Measurements from ENCODE around the gene MRPL39. TPM values are rescaled to one million over a fixed set of nuclear protein-coding genes. Genes with fewer than 3 reads are reported as not detected.

MRPL39 gene
- total RNA-seq, 4 donors from 2014 or later: 16.1 to 23.0 (median 19.9) TPM

DNA sequence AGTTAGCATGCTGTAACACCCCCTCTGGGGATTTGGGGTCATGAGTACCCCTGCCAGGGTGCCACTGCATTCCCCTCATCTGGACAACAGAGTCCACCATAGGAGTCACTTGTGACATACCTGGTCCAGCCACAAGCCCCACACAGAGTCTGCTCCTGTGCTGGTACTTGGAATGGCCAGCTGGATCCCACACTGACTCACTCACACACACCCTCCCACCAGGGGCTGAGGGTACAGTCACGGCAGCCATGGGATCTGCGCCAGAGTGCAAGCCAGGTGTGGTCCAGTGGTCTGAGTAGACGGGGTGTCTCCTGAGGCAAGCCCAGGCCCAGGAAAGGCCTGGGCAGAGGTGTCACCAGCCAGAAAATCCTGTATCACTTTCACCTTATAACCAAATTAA lies 67.7 kb downstream of the MRPL39 start:
- H3K4me3 ChIP-seq (replicated peaks in 1 of 3): no peak overlapping the region
- H3K36me3 ChIP-seq: no peaks in the 10 kb centered on the region
- H3K27me3 ChIP-seq: no peaks in the 10 kb centered on the region
- 81 to 83% methylated on average over 3 of the region's 3 CpGs for WGBS, 2 donors
- TF ChIP-seq, protein P1, sequence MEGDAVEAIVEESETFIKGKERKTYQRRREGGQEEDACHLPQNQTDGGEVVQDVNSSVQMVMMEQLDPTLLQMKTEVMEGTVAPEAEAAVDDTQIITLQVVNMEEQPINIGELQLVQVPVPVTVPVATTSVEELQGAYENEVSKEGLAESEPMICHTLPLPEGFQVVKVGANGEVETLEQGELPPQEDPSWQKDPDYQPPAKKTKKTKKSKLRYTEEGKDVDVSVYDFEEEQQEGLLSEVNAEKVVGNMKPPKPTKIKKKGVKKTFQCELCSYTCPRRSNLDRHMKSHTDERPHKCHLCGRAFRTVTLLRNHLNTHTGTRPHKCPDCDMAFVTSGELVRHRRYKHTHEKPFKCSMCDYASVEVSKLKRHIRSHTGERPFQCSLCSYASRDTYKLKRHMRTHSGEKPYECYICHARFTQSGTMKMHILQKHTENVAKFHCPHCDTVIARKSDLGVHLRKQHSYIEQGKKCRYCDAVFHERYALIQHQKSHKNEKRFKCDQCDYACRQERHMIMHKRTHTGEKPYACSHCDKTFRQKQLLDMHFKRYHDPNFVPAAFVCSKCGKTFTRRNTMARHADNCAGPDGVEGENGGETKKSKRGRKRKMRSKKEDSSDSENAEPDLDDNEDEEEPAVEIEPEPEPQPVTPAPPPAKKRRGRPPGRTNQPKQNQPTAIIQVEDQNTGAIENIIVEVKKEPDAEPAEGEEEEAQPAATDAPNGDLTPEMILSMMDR (IDR thresholded peaks at IDR 0.05): no peak
- peak; percentile 10 to 27 for DNase-seq
- H3K9me3 ChIP-seq: no peaks in the 10 kb centered on the region
- H3K27ac ChIP-seq: no peak overlapping the region
- intact Hi-C loops (cut with DNase I): no loop called here
- peaks cover 0 to 6% of the 10 kb centered on the region in 2 donors for H3K4me1 ChIP-seq

DNA sequence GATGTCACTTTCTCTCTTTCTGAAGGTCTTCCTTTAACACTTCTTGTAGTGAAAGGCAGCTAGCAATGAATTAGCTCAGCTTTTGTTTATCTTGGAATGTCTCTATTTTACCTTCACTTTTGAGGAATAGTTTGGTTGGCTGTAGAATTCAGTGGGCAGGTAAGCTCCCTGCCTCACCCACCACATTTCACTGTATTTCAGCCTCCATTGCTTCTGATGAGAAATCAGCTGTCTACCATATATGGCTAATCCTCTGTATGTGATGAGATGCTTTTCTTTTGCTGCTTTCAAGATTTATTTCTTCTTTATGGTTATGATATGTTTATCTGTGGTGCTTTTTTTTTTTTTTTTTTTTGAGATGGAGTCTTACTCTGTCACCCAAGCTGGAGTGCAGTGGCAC lies 70.1 kb downstream of the MRPL39 start:
- TF ChIP-seq, protein P1 (IDR thresholded peaks at IDR 0.05): no peak
- TF ChIP-seq POLR2A (IDR thresholded peaks at IDR 0.05): no peak
- H3K36me3 ChIP-seq: no peaks in the 10 kb centered on the region

DNA sequence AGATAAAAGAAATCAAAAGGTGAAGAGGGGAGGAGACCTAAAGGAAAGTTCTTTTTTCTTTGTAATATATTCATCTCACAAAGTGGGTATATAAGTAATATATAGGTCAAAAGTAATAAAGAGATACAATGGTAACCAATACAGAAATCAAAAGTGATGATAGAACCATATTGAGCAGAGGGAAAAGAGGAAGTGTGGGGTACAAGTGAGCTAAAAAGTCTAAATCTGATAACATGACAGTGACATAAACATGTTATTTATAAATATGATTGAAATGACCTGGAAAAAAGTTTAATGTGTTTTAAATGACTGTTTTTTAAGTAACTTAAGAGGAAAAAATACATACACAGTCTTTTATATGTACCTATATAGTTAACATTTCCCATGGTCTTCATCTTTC lies 70.5 kb downstream of the MRPL39 start:
- TF ChIP-seq, protein P1 (IDR thresholded peaks at IDR 0.05): no peak
- no peak for TF ChIP-seq POLR2A (IDR thresholded peaks at IDR 0.05)
- Histone ChIP-seq H3K4me1 (peaks cover 0 to 7% of the 10 kb centered on the region in 2 donors), H3K36me3 (no peaks in the 10 kb centered on the region), H3K27ac (no peak overlapping the region), H3K27me3 (no peaks in the 10 kb centered on the region), H3K4me3 (replicated peaks in 1 of 3) (no peak overlapping the region), H3K9me3 (no peaks in the 10 kb centered on the region)
- intact Hi-C loops (cut with DNase I): no loop called here
- DNase-seq: no peak

More for the DNA sequence above, 70.1 kb downstream of the MRPL39 start:
- Histone ChIP-seq H3K27ac (no peak overlapping the region), H3K4me1 (peaks cover 0 to 6% of the 10 kb centered on the region in 2 donors), H3K9me3 (no peaks in the 10 kb centered on the region), H3K27me3 (no peaks in the 10 kb centered on the region), H3K4me3 (replicated peaks in 1 of 3) (no peak overlapping the region)
- no peak for DNase-seq
- intact Hi-C loops (cut with DNase I): no loop called here

DNA sequence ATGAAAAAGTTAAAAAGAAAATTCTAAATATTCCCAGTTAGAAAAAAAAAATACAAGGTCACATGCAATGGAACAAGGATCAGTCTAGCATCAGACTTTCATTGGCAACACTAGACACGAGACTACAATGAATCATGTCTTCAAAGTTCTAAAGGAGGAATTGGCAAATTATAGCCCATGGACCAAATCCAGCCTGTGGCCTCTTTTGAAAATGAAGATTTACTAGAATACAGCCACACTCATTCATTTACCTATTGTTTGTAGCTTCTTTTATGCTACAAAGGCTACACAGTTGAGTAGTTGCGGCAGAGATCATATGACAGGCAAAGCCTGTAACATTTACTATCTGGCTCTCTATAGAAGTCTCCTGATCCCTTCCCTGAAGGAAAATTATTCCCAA lies 71.4 kb downstream of the MRPL39 start:
- WGBS, 2 donors: 90 to 94% methylated on average over 2 of the region's 2 CpGs
- Histone ChIP-seq H3K27ac (no peak overlapping the region), H3K4me3 (replicated peaks in 1 of 3) (no peak overlapping the region), H3K4me1 (peaks cover 0 to 11% of the 10 kb centered on the region in 2 donors), H3K36me3 (no peaks in the 10 kb centered on the region), H3K27me3 (no peaks in the 10 kb centered on the region), H3K9me3 (no peaks in the 10 kb centered on the region)
- TF ChIP-seq, protein P1 (IDR thresholded peaks at IDR 0.05): no peak
- TF ChIP-seq POLR2A (IDR thresholded peaks at IDR 0.05): no peak
- no peak for DNase-seq
- intact Hi-C loops (cut with DNase I): no loop called here

MicroRNAs encoded within 50 kb of the gene (microRNA counts, 767-probe panel; counts per million panel counts)
- microRNA hsa-miR-155-5p: 3,408 to 3,933 counts per million in 2 donors

Other genes starting within 250 kb of the MRPL39 start
- 10 to 100 TPM in 1 of 4 donors, 1 to 10 TPM in 3; 4.5 to 10.5 (median 7.3) TPM for gene JAM2, start 31.8 kb upstream of the MRPL39 start, total RNA-seq
- gene ATP5PF, start 127.4 kb upstream of the MRPL39 start, total RNA-seq: 100 to 1,000 TPM in 1 of 4 donors, 10 to 100 TPM in 3; 77.3 to 132 (median 89.7) TPM
- 10 to 100 TPM; 37.3 to 39.8 (median 38.4) TPM for gene GABPA, start 127.5 kb upstream of the MRPL39 start, total RNA-seq